Kidney (tissue), 14 donors: ENCODE data around the gene ERCC5. TPM values are rescaled to one million over a fixed set of nuclear protein-coding genes. Genes with fewer than 3 reads are reported as not detected.

Experiments used
- DNase-seq, 5 donors: peaks; one replicate each; pipeline ENCODE4 v3.0.0-alpha.2; 2013 to 2020
- FAIRE-seq: peaks from 2 replicates; lab custom pipeline; 2012; peaks lifted over from hg19 to GRCh38; lab: Jason Lieb, UNC
- H3K27ac ChIP-seq, 2 donors: one replicate each; pipeline ENCODE4 v1.7.0; 2013; ENCODE audit warnings: low read depth in 2 of 2, low read length in 2 of 2, inconsistent platforms in 1 of 2
- H3K27me3 ChIP-seq: one replicate; pipeline ENCODE4 v1.7.1; 2013; ENCODE audit warnings: low read length, inconsistent platforms; ENCODE audit not compliant: control insufficient read depth, insufficient read depth
- H3K36me3 ChIP-seq, 3 donors: one replicate each; pipeline versions ENCODE4 v1.7.0 to v1.7.1; 2013; ENCODE audit warnings: low read length in 3 of 3, control low read depth in 1 of 3, inconsistent platforms in 1 of 3; ENCODE audit not compliant: insufficient read depth in 3 of 3, control insufficient read depth in 2 of 3
- H3K4me1 ChIP-seq, 3 donors: one replicate each; pipeline versions ENCODE4 v1.7.0 to v1.7.1; 2013; ENCODE audit warnings: low read length in 3 of 3, inconsistent platforms in 1 of 3, low read depth in 1 of 3; ENCODE audit not compliant: control insufficient read depth in 2 of 3, insufficient read depth in 2 of 3
- H3K4me3 ChIP-seq, 3 donors: one replicate each; pipeline versions ENCODE4 v1.7.0 to v1.8.1; 2013; ENCODE audit warnings: low read length in 3 of 3, control low read depth in 1 of 3, inconsistent platforms in 1 of 3
- H3K9ac ChIP-seq, 3 donors: one replicate each; pipeline versions ENCODE4 v1.7.0 to v1.7.1; 2013; ENCODE audit warnings: low read length in 3 of 3, control low read depth in 1 of 3, inconsistent platforms in 1 of 3
- H3K9me3 ChIP-seq, 3 donors: one replicate each; pipeline versions ENCODE4 v1.7.0 to v1.7.1; 2013; ENCODE audit warnings: low read length in 3 of 3, control low read depth in 1 of 3, inconsistent platforms in 1 of 3; ENCODE audit not compliant: control insufficient read depth in 2 of 3, insufficient read depth in 1 of 3
- CTCF ChIP-seq: IDR thresholded peaks from 3 replicates; pipeline ENCODE4 v1.5.1; 2012; ENCODE audit warnings: mild to moderate bottlenecking, moderate library complexity, borderline replicate concordance; ENCODE audit not compliant: insufficient read depth; ENCODE audit errors: extremely low read depth
- intact Hi-C: fragments of 100-400 bp; cut with DNase I; formaldehyde crosslinking; loops from one replicate; pipeline ENCODE4 v1.11.1; 2022
- polyA plus RNA-seq: library from polyadenylated mRNA; stranded (reverse); fragments of 350-450 nt; fragmentation: Illumina TruSeq; extraction: RNeasy Lipid Tissue Mini Kit (QIAGEN cat#74804); gene quantifications from one replicate; pipeline ENCODE4 v1.2.3, GENCODE V29; 2014; ENCODE audit warnings: low read depth, low replicate concordance; ENCODE audit not compliant: insufficient read depth
- total RNA-seq: library from RNA; stranded (reverse); fragmentation: NEBNext Ultra II Directional; extraction: Animal tissue kit (Norgen Biotek cat#: 25700); gene quantifications from one replicate; pipeline ENCODE4 v1.2.1, GENCODE V29; 2021
- donor health status: control.
- donor health status: control.
- donor health status: control.
- donor health status: control.
- donor health status: control.
- donor health status: DM: yes; HTN: yes; CAD: no.
- donor health status: Normal renal cell carcinoma (clear cell type).

ERCC5 gene
- total and polyA plus RNA-seq, 2 donors from 2014 or later: 37.4 to 56.0 TPM

DNA sequence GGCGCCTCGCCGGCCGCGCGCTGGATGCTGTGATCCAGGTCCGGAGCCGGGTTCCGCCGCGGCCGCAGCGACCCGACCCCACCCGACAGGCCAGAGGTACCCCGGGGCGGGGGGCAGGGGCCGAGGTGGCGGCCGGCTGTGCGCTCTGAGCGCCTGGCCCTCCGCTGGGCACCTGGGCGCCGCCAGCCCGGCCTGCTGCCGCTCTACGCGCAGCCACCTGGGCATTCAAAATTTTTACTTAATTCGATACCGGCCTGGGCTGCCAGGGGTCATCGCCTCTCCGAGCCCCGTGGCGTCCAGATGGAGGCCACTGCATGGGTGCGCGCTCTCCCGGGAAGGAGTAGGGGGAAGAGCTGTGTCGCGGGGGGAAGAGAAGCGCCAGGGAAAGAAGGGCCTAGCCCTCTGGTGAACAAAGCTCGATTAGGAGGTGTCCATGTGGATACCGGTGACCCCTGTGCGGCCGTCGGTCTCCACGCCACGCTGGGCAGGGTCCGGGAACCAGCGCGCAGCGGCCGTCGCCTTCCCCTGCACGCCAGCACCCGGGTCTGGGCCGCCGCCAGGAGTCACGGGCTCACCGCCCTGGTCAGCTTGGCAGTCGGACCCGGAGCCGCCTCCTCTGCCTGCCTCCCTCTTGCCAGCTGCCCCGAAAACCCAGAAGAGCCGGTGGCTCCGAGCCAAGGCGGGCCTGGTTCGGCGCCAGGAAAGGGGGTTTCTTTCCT lies 46.2 kb upstream of the ERCC5 start:
- intact Hi-C loops: no loop called here
- FAIRE-seq: no peak

GRCh38 chr13:102800145-102801041 lies 45.4 kb upstream of the ERCC5 start:
- no peaks in the 10 kb centered on the region for H3K36me3 ChIP-seq
- peak; percentile 47 for TF ChIP-seq CTCF
- peak overlapping the region; percentile 60 to 90 (median 81) for H3K4me3 ChIP-seq
- DNase-seq (peak; percentile 84 to 95 (median 89)), FAIRE-seq (no peak)
- H3K9me3 ChIP-seq: no peaks in the 10 kb centered on the region
- H3K4me1 ChIP-seq: peaks cover 0 to 12% (median 0%) of the 10 kb centered on the region in 3 donors
- peak overlapping the region; percentile 47 to 77 (median 51) for H3K9ac ChIP-seq
- peak overlapping the region; percentile 68 to 76 for H3K27ac ChIP-seq
- no peaks in the 10 kb centered on the region for H3K27me3 ChIP-seq
- intact Hi-C loops: no loop called here

More for the DNA sequence above, 46.2 kb upstream of the ERCC5 start:
- TF ChIP-seq CTCF: no peak
- Histone ChIP-seq H3K27ac (peak overlapping the region; percentile 68 to 76), H3K9ac (peak overlapping the region; percentile 47 to 77 (median 51)), H3K9me3 (no peaks in the 10 kb centered on the region), H3K4me3 (peak overlapping the region; percentile 81 to 90 (median 83)), H3K4me1 (peaks cover 0 to 12% (median 0%) of the 10 kb centered on the region in 3 donors), H3K36me3 (no peaks in the 10 kb centered on the region), H3K27me3 (no peaks in the 10 kb centered on the region)
- DNase-seq: peak in 3 of 5 donors; percentile 39 to 81 (median 39)

GRCh38 chr13:102805680-102806079 lies 40.2 kb upstream of the ERCC5 start:
- Histone ChIP-seq H3K4me3 (no peak overlapping the region), H3K9ac (no peak overlapping the region), H3K9me3 (no peaks in the 10 kb centered on the region), H3K27ac (no peak overlapping the region), H3K4me1 (peaks cover 0 to 7% (median 0%) of the 10 kb centered on the region in 3 donors), H3K36me3 (peaks cover 0 to 6% (median 0%) of the 10 kb centered on the region in 3 donors), H3K27me3 (no peaks in the 10 kb centered on the region)
- intact Hi-C loops: no loop called here
- no peak for DNase-seq
- no peak for TF ChIP-seq CTCF
- FAIRE-seq: no peak
